GM23248 (cell line): ENCODE results near the gene NAP1L3. TPM values are rescaled to one million over a fixed set of nuclear protein-coding genes. Genes with fewer than 3 reads are reported as not detected.
A peak's percentile ranks its signal among the peaks of the same experiment; 100 is the strongest.

Experiments
- DNase-seq: peaks from one replicate; pipeline ENCODE4 v3.0.0-alpha.2; 2015
- H2AFZ ChIP-seq: fragments of 200-600 bp; sonication (generic); 2 replicates; pipeline ENCODE4 v1.6.1; 2016; ENCODE audit warnings: antibody characterized with exemption
- H3F3A ChIP-seq: fragments of 200-600 bp; sonication (generic); 2 replicates; pipeline ENCODE4 v1.6.1; 2016; ENCODE audit warnings: mild to moderate bottlenecking, antibody characterized with exemption, mixed run types; ENCODE audit not compliant: insufficient read depth
- H3K27ac ChIP-seq: fragments of 200-600 bp; sonication (generic); 2 replicates; pipeline ENCODE4 v1.5.1; 2016; ENCODE audit warnings: mild to moderate bottlenecking
- H3K27me3 ChIP-seq: fragments of 200-600 bp; sonication (generic); replicated peaks from 2 replicates; pipeline ENCODE4 v1.6.1; 2016; ENCODE audit warnings: mild to moderate bottlenecking; ENCODE audit not compliant: insufficient read depth
- H3K36me3 ChIP-seq: fragments of 200-600 bp; sonication (generic); 2 replicates; pipeline ENCODE4 v1.6.1; 2016; ENCODE audit warnings: low read depth, mild to moderate bottlenecking
- H3K4me1 ChIP-seq: fragments of 200-600 bp; sonication (generic); 2 replicates; pipeline ENCODE4 v1.6.1; 2016; ENCODE audit warnings: mild to moderate bottlenecking; ENCODE audit not compliant: insufficient read depth
- H3K4me2 ChIP-seq: fragments of 200-600 bp; sonication (generic); one replicate; pipeline ENCODE4 v1.6.1; 2016; ENCODE audit warnings: mild to moderate bottlenecking; ENCODE audit not compliant: unreplicated experiment
- H3K4me3 ChIP-seq: fragments of 200-600 bp; sonication (generic); 2 replicates; pipeline ENCODE4 v1.5.1; 2016; ENCODE audit warnings: mild to moderate bottlenecking
- H3K79me2 ChIP-seq: fragments of 200-600 bp; sonication (generic); 2 replicates; pipeline ENCODE4 v1.6.1; 2016; ENCODE audit warnings: mild to moderate bottlenecking; ENCODE audit not compliant: insufficient read depth
- H3K9ac ChIP-seq: fragments of 200-600 bp; sonication (generic); 2 replicates; pipeline ENCODE4 v1.6.1; 2016; ENCODE audit warnings: mild to moderate bottlenecking
- H3K9me2 ChIP-seq: fragments of 200-600 bp; sonication (generic); 2 replicates; pipeline ENCODE4 v1.6.1; 2016; ENCODE audit warnings: mixed run types, mild to moderate bottlenecking, moderate library complexity; ENCODE audit not compliant: insufficient read depth
- H3K9me3 ChIP-seq: fragments of 200-600 bp; sonication (generic); one replicate; pipeline ENCODE4 v1.6.1; 2017; ENCODE audit warnings: low read depth
- H4K20me1 ChIP-seq: fragments of 200-600 bp; sonication (generic); 2 replicates; pipeline ENCODE4 v1.6.0; 2016; ENCODE audit not compliant: insufficient read depth
- EZH2 ChIP-seq: fragments of 200-600 bp; sonication (generic); IDR thresholded peaks from 2 replicates; pipeline ENCODE4 v1.6.1; 2018; ENCODE audit warnings: antibody characterized with exemption, mild to moderate bottlenecking; ENCODE audit not compliant: insufficient read depth, poor library complexity, severe bottlenecking
- EZH2phosphoT487 ChIP-seq: fragments of 200-600 bp; sonication (generic); IDR thresholded peaks from 2 replicates; pipeline ENCODE4 v1.6.1; 2018; ENCODE audit warnings: antibody characterized with exemption, moderate library complexity, mild to moderate bottlenecking, low read depth; ENCODE audit not compliant: insufficient read depth
- whole genome bisulfite sequencing, 2 experiments: methylation state at CpG; one replicate each; pipeline ENCODE4 v1.1.6; 2015 to 2017; ENCODE audit warnings: low lambda C conversion rate in 2 of 2, low coverage in 1 of 2; ENCODE audit errors: missing lambda C conversion rate in 2 of 2; 5-methylcytosine and 5-hydroxymethylcytosine counted together
- in situ Hi-C: fragments of 300-500 bp; cut with MboI; formaldehyde crosslinking; loops from 2 replicates; pipeline ENCODE4 v1.15.0; 2020
- polyA plus RNA-seq: library from polyadenylated mRNA; unstranded; fragments of >200 nt; fragmentation: Nextera tagmentation; extraction: Ambion mirVana; gene quantifications from 2 replicates; pipeline ENCODE4 v1.2.1, GENCODE V29; 2016
- total RNA-seq: library from RNA; depleted of rRNA; stranded (reverse); fragments of >200 nt; shearing (Covaris generic); gene quantifications from 2 replicates; pipeline ENCODE4 v1.2.3, GENCODE V29; 2014; rRNA removed

The NAP1L3 gene
- total and polyA plus RNA-seq, 2 experiments from 2014 or later = 11.0 to 13.0 TPM

DNA sequence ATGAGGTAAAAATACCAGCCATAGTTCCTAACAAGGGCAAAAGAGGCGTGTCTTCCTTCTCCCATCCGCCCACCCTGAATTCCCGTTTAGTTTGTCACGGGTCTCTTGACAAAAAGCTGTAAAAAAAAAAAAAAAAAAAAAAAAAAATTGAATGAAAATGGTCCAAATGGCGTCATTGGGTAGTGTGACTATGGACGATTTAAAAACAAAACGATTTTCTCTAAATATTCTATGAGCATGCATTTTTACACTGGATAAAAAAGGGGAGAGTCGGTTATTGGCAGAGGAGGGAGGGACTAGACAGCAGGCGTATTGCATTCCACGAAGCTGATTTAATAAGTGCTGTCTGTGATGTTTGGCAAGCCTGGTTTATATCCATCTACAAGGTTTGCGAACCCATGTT is 492 bp upstream of the NAP1L3 start, which contains the start of gene FAM133A:
Gene FAM133A (plus strand): TSS at position 338 of the 403 bp plus-strand sequence. CDS start 35,214 bp downstream, outside the sequence.
- peak within 1 kb of the TSS; percentile 88 for H3K4me2 ChIP-seq
- H4K20me1 ChIP-seq = no peaks in the 10 kb centered on the region
- H3F3A ChIP-seq = peaks cover 7% of the 10 kb centered on the region; the same call in 1 of the 2 replicates
- WGBS, 2 experiments = 0 to 5% methylated on average over 9 to 11 of the region's 11 CpGs
- peak within 1 kb of the TSS; percentile 87 for H3K9ac ChIP-seq
- H3K79me2 ChIP-seq = no peaks in the 10 kb centered on the region
- no peaks in the 10 kb centered on the region for H3K9me3 ChIP-seq
- no peaks in the 10 kb centered on the region for H3K4me1 ChIP-seq
- H3K4me3 ChIP-seq = peak within 1 kb of the TSS; percentile 90
- H3K27me3 ChIP-seq = no peaks in the 10 kb centered on the region
- in situ Hi-C loops = no loop called here
- H3K9me2 ChIP-seq = no peaks in the 10 kb centered on the region
- no peaks in the 10 kb centered on the region for H3K36me3 ChIP-seq
- peak within 1 kb of the TSS; percentile 88 for H2AFZ ChIP-seq
- peak within 1 kb of the TSS; percentile 85 for H3K27ac ChIP-seq
- peak; percentile 76 for DNase-seq
- TF ChIP-seq EZH2 = no peak
- no peak for TF ChIP-seq EZH2phosphoT487

DNA sequence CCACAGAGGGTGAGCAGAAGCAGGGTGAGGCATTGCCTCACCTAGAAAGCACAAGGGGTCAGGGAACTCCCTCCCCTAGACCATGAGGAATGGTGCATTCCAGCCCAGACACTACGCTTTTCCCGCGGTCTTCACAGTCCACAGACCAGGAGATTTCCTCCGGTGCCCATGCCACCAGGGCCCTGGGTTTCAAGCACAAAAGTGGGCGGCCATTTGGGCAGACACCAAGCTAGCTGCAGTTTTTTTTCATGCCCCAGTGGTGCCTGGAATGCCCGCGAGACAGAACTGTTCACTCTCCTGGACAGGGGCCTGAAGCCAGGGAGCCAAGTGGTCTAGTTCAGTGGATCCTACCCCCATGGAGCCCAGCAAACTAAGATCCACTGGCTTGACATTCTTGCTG is 12.8 kb downstream of the NAP1L3 start:
- no peaks in the 10 kb centered on the region for H4K20me1 ChIP-seq
- in situ Hi-C loops = no loop called here
- no peak overlapping the region for H3K4me3 ChIP-seq
- H3K9me2 ChIP-seq = no peaks in the 10 kb centered on the region
- DNase-seq = no peak
- H3K79me2 ChIP-seq = no peaks in the 10 kb centered on the region
- no peaks in the 10 kb centered on the region for H3K36me3 ChIP-seq
- H2AFZ ChIP-seq = no peak overlapping the region
- H3K4me2 ChIP-seq = no peak overlapping the region
- TF ChIP-seq EZH2 (no peak), EZH2phosphoT487 (no peak)
- no peak overlapping the region for H3K27ac ChIP-seq
- 67 to 74% methylated on average over 7 of the region's 7 CpGs for WGBS, 2 experiments
- H3K9me3 ChIP-seq = no peaks in the 10 kb centered on the region
- H3F3A ChIP-seq = no peaks in the 10 kb centered on the region
- H3K9ac ChIP-seq = no peak overlapping the region
- no peaks in the 10 kb centered on the region for H3K4me1 ChIP-seq
- no peaks in the 10 kb centered on the region for H3K27me3 ChIP-seq

DNA sequence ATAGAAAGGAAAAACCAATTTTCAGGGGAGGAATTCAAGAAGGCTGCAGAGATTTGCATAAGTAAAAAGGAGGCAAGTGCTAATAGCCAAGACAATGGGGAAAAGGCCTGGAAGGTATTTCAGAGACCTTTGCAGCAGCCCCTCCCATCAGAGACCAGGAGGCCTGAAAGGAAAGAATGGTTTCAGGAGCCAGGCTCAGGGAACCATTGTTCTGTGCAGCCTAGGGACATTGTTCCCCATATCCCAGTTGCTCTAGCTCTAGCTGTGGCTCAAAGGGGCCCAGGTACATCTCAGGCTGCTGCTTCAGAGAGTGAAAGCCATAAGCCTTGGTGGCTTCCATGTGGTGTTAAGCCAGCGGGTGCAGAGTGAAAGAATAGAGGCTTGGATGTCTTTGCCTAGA is 24.0 kb downstream of the NAP1L3 start:
- TF ChIP-seq EZH2 (no peak), EZH2phosphoT487 (no peak)
- Histone ChIP-seq H4K20me1 (no peaks in the 10 kb centered on the region), H3K4me3 (no peak overlapping the region), H3K27ac (no peak overlapping the region), H3K36me3 (no peaks in the 10 kb centered on the region), H3K9me3 (no peaks in the 10 kb centered on the region), H3K9me2 (no peaks in the 10 kb centered on the region), H3K79me2 (no peaks in the 10 kb centered on the region), H3F3A (no peaks in the 10 kb centered on the region), H3K4me1 (no peaks in the 10 kb centered on the region), H3K4me2 (no peak overlapping the region), H2AFZ (no peak overlapping the region), H3K9ac (no peak overlapping the region), H3K27me3 (no peaks in the 10 kb centered on the region)
- 7 to 13% methylated on average over 1 of the region's 1 CpG for WGBS, 2 experiments
- in situ Hi-C loops = no loop called here
- DNase-seq = no peak

- Histone ChIP-seq H3K9me2 (no peaks in the 10 kb centered on the region), H3K36me3 (no peaks in the 10 kb centered on the region)
- in situ Hi-C loops = no loop called here
These were observed 35.8 kb downstream of the NAP1L3 start for GRCh38 chrX:93637591-93637990.

More at GRCh38 chrX:93637591-93637990, 35.8 kb downstream of the NAP1L3 start:
- H3K9me3 ChIP-seq = no peaks in the 10 kb centered on the region
- H3K4me2 ChIP-seq = no peak overlapping the region
- no peaks in the 10 kb centered on the region for H4K20me1 ChIP-seq
- H2AFZ ChIP-seq = no peak overlapping the region
- TF ChIP-seq EZH2phosphoT487 (no peak), EZH2 (no peak)
- H3K4me3 ChIP-seq = no peak overlapping the region
- no peak for DNase-seq
- no peaks in the 10 kb centered on the region for H3K79me2 ChIP-seq
- no peaks in the 10 kb centered on the region for H3F3A ChIP-seq
- H3K27ac ChIP-seq = no peak overlapping the region
- H3K27me3 ChIP-seq = no peaks in the 10 kb centered on the region
- 31 to 33% methylated on average over 2 of the region's 2 CpGs for WGBS, 2 experiments
- H3K9ac ChIP-seq = no peak overlapping the region
- H3K4me1 ChIP-seq = no peaks in the 10 kb centered on the region

Other genes with a start within 250 kb of the NAP1L3 start
- gene FAM133A, start 628 bp upstream of the NAP1L3 start, total RNA-seq = 0.11 and 0.13 TPM in 2 replicates
- 0.08 and 0.20 TPM in 2 replicates for gene FAM133A, start 628 bp upstream of the NAP1L3 start, polyA plus RNA-seq